Fibroblast of peridontal ligament (primary cell): Measurements from ENCODE around the gene ERFL.

Experiments
- DNase-seq: peaks from one replicate; pipeline ENCODE4 v3.0.0-alpha.2; 2010; ENCODE audit errors: extremely low read depth

Gene ERFL

DNA sequence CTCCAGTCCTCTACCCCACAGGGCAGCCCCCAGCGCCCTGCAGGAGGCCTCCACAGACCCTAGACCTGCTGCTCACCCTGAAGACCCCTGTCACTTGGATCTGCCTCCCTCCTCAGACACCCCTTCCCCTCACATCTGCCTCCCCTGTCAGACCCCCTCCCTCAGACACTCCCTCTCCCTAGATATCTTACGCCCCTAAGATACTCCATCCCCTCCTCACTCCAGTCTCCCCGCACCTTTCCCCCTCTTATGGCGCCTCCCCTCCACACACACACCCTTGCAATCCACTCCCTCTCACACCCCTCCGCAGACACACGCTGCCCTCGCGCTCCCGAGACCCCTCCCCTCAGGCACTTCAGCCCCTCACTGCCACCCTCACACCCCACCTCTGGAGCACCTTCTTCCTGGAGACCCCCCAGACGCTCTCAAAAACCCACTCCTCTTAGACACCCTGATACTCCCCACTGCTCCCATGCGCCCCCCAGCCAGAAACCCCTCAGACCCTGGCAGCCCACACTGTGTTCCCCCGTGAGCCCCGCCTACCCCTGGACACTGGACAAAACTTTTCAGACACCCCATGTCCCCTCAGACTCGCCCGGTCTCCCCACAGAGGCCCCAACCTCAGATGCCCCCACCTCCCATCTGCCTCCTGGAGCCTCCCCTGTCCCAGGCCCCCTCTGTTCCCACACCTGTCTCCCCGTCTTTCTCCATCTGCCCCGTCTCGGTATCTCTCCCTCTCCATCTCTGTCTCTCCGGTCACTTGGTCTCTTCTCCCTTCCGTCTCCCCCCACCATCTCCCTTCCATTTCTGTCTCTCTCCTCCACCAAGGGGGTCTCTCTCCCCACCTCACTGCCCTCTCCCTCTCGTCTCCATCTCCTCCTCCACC, 14.5 kb downstream of the ERFL start:
- DNase-seq: no peak

DNA sequence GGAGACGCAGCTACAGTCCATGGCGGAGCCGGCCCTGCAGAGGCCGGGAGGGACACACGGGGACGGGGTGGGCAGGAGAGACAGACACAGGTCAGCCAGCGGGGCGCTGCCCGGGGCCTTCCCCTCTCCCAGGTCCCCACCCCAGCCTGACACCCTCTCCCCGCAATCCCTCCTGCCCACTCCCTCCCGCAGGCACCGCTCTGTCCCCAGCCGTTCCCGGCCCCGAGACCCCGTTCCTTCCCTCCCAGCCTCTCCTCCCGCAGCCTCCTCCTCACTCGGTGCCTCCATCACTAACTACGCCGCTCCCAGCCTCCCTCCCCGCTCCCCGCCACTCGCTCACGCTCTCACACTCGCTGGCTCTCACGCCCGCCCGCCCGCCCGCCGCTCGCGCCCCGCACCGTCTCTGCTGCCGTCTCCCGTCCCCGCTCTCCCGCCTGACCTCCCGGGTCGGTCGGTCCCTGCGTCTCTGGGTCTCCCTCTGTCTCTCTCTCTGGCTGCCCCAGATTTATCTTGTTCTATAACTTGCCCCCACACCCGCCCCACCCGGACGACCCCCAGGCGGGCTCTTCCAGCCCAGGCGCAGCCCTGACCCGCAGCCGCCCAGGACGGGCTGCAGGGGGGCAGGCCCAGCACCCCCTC, 15.2 kb downstream of the ERFL start:
- no peak for DNase-seq

DNA sequence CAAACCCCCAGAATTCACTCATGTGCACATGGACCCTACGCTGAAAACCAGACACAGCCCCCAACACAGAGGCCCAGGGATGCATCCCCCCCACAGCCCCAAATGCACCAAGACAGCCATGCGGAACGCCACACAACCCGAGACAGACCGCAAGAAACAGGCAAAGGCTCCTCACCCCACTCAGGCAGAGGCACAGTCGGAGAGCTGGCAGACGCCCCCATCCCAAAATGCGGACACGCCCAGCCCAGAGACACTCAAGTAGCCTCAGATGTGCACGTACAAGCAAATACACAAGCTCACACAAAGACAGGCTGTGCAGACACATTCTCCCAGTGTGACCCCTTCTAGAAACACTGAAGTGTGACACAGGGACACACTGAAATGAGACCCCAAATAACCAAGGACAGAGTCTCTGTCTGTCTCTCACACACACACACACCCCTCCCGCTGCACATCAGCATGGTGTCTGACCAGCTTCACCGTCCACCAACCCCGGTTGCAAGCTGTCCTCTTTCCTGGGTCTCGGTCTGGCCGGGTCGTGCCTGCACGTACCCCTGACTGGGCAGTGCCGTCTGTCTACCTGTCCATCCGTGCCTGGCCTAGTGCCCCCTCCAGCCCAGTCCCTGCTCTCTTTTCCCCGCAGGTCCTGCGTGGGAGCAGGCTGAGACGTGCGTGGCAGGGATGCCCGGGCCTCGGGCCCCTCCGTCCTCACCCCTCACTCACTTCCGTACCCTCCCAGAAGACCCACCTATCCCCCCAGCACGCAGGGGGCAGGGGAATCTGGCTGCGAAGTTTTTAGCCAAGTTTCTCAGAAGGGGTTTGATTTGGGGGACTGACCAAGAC, 16.1 kb downstream of the ERFL start:
- DNase-seq: no peak

DNA sequence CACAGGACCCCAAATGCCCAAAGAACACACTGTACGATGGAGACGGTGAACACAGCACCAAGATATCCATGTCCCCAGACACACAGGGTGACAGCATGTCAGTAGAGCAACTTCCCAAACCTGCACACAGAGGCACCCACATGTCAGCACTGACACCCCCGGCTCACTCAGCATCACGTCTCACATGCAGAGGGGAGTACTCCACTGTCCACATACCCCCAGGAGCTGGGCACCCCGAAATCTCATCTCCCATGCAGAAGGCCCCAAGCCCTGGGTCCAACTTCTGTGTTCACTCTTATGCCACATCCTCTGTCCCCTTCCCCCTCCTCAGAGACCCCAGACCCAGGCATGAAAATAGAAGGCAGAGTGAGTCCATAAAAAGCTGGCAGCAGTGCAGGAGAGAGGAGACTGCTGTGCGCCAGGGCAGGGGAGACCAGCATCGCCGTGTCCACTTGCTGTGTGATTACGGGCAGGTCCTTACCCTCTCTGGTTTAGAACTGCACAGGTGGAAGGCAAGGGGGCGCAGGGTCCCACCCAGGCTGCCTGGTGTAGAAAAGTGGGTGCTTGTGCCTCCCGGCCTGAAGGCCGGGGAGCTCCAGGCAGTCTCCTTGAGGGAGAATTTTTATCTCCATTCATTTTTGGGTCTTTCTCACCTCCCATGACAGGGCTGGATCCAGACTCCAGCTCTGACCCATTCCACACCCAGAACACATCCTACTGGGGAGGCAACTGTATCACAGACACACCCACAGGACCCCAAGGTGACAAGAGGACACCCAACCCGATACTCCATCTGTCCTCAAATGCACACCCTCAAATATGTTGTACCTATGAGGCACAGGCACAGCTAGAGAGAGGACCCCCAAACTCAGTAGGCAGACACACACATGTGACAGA, 17.0 kb downstream of the ERFL start:
- DNase-seq: no peak

DNA sequence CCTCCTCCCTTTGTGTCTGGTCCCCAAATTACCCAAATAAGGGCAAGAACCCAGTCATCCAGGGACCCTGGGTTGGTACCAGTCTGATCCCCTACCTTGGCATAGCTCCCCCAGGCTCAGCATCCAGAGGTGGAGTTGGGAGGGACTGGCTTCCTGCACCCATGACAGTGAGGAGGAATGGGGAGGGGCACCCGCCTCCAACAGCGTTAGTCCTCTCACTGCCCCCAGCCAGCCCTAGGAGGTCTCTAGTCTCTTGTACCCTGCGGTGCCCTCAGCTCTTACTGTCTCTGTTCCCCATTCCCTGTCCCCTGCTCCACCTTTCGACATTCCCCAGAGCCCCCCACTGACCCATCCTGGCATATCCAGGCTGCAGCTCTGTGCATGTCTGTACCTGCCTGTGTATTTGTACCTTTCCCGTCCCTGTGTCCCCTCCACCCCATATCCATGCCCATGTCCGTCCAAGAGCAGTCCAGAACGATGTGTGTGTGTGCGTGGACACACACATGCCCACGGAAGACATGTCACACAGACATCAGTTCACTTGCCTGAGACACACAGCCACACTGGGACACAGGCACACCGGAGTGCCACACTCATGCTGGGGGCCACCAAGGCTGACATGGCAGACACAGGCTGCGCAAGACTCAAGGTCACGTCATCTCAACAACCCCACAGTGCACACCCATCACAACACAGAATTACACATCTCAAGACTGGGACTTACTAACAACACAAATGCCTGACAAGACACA, 17.8 kb downstream of the ERFL start:
- DNase-seq: no peak

DNA sequence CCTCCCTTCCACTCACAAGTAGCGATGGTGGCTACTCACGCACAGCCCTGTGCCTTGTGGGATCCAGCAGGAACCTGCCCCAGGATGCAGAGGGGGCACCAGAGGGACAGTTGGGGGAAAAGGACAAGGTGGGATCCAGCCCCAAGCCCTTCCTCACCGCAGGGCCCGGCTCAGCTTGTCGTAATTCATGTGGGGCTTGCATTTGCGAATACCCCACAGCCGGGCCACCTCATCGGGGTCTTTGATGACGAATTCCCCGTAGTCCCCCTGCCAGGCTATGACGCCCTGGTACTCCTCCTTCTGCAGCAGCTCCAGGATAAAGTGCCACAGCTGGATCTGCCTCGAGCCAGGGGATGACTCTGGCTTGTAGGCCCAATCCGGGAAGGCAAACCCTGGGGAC, 18.5 kb downstream of the ERFL start:
- no peak for DNase-seq

DNA sequence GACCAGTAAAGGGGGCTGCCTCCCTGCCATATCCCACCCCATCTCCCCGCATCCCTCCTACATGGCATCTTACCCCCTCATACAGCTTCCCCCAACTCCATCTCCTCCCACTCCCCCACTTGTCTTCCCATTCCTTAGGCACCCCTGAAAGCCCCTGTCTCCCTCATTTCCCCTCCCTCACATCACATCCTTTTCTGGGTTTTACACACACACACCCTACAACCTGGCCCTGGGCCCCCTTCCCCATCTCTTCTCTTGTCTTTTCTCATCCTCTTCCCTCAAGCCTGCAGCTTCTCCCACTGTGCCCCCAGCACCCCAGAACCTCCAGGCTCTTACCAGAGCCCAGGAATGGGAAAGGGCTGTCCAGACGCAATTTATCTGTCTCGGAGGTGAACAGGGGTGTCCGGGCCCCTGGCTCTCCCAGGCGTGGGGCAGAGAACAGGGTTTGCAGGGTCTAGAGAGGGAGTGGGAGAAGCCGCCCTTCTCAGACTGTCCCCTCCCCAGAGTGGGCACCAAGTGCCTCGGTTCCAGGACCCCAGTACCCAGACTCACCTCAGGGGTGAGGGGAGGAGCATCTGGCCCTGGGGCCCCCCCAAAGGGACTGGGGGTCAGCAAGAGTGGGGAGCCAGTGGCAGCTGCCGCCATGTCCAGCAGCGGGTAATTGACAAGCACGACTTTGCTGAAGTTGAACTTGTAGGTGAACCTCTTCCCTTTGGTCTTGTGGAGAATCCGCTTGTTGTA, 19.4 kb downstream of the ERFL start:
- no peak for DNase-seq

DNA sequence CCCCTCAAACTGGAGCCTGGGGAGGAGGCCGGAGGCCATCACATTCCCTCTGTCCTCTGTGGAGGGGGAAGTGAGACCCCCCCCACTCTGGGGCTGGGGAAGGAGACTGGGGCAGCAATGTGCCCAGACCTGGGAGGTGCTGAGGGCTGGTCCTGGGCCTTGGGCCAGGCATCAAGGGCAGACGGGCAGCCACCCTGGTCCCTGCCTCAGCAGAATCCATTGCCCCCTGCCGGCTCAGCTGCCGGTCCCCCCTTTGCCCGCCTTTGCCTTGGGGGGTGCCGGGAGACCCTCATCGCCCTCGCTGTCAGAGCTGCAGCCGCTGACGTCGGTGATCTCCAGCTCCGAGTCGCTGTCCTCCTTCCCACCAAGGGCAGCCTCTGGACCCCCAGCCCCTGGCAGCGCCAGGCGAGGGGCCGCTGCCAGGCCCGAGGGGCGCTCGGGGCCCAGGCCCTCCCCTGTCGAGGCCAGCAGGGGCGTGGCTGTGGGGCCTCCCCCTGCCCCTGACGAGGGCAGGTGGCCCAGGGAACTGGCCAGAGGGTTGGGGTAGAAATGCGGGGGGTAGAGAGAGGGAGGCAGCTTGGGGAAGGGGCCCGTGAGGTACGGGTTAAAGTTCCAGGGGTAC, 20.1 kb downstream of the ERFL start:
- DNase-seq: no peak

DNA sequence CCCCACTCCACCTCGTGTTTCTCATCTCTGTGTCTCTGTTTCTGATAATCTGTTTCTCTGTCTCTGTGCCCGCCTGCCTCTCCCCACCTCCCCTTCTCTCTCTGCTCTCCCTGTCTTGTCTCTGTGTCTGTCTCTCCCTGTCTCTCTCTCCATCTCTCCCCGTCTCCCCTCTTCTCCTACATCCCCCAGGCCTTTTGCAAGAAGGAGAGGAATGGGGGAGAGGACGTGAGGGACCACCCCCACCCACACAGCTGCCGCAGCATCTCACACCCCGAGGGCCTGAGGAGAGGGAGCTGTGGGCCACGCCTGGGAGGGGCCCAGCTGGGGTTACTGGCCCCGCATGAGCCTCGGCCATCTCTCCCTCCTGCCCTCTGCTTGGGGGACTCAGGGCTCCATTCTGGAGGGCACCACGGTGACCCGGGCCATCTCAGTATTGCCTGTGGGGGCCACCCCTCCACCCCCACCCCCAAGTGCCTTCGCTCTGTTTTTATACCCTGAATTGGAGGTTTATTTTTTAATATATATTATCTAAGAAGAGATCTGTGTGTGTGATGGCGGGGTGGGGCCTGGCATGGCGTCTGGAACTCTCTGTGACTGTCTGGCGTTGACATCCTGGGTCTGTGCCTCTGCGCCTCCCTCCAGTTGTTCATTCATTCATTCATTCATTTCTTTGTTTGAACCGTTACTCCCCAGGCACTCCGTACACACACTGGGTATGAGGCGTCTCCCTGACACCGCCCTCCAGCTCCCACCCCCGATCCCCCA, 21.2 kb downstream of the ERFL start:
- no peak for DNase-seq

DNA sequence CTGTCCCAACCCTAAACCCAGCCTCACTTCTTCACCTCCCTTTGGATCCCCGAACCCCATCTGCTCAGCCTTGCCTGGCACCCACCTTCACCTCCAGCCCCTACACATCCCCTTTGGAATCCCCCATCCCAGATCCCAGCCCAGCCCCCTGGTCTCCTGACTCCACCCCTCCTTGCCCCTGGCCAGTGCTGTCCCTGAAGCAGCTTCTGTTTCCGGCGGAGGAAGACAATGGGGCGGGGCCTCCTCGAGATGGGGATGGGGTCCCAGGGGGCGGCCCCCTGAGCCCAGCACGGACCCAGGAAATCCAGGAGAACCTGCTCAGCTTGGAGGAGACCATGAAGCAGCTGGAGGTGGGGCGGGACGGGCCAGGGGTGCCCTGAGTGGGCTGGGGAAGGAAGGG, 22.0 kb downstream of the ERFL start:
- no peak for DNase-seq

DNA sequence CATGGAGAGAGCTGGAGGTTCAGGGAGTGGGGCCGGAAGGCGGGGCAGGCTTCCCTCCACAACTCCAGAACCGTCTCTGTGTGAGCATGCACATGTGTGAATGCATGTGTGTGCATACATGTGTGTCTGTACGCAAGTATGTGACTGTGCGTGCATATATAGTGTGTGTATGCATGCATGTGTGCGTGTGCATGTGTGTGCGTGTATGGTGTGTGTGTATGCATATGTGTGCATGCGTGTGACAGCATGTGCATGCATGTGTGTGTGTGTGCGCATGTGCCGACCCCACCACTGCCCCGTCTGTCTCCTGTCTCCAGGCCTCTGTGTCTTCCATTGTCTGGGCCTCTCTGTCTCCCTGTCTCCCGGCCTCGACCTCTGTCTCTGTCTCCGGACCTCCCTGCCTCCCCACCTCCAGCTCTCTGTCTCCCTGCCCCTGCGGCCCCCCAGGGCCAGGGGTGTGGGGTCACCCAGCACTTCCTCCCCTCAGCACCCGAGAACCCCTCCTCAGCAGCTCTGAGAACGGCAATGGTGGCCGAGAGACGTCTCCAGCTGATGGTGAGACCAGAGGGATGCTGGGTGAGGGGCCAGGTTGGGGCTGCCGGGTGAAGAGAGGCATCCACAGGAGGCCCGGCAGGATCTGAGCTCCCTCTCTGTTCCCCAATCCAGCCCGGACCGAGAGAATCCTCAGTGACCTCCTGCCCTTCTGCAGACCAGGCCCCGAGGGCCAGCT, 22.8 kb downstream of the ERFL start:
- no peak for DNase-seq

DNA sequence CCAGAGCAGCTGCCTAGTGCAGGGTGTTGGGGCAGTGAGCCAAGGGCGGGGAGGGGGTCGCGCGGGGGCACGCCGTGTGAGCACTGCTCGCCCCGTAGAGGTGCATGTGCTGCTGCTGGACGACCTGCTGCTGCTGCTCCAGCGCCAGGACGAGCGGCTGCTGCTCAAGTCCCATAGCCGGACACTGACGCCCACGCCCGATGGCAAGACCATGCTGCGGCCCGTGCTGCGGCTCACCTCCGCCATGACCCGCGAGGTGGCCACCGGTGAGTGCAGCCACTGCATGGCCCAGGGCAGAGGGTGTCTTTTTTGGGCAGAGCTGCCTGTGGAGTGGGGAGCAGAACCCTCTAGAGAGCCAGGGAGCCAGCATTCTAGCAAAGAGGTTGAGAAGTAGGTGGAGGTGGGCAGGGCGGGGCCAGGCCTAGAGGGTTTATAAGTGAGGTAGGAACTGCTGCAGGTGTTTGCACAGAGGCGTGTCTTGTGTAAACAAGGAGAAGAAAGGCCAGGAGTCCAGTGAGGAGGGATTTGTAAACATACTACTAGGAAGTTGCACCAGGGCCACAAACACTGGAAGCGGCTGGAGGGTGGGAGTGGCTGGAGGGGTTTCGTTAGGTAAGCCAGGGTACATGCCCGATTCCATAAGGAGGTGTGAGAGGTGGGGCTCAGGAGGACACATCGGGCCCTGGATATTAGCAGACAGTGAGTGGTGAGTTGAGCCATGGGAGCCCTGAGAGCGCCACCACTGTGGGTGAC, 24.0 kb downstream of the ERFL start:
- DNase-seq: no peak

DNA sequence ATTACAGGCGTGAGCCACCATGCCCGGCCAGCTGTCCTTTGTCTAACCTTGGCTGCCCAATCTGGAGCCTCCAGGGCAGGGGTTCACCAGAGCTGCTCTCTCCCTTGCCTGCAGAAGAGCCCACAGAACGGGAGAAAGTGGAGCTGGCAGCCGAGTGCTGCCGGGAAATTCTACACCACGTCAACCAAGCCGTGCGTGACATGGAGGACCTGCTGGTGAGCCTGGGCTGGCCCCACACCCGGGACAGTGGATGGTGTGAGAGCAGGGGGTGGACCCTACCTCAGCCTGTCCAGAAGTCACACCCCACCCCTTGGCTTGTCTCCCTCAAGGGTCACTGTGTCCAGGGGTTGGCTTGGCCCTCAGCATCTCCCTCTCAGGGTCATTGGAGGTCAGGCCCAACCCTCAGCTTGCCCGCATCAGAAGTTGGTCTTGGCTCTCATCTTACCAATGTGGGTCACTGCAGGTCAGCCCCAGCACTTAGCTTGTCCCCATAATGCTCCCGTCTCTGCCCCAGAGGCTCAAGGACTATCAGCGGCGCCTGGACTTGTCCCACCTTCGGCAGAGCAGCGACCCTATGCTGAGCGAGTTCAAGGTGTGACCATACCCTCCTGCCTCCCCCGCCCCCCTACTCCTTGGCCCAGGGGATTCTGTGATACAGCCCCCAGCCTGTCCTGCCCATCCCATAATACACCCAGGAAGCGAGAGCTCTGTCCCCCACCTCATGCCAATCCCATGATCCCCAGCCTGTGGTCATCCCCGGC, 24.9 kb downstream of the ERFL start:
- no peak for DNase-seq

DNA sequence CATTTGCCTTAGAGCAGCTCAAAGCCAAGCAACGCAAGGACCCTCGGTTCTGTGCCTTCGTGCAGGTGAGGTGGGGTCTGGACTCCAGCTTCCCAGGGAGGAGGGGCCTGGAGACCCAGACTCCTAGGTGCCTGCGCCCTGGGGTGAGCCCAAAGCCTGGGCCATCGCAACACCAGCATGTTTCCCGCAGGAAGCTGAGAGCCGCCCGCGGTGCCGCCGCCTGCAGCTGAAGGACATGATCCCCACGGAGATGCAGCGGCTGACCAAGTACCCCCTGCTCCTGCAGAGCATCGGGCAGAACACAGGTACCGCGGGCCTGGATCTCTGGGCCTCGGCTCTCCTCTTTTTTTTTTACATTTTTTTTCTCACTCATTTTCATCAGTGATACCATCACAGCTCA, 25.7 kb downstream of the ERFL start:
- no peak for DNase-seq

DNA sequence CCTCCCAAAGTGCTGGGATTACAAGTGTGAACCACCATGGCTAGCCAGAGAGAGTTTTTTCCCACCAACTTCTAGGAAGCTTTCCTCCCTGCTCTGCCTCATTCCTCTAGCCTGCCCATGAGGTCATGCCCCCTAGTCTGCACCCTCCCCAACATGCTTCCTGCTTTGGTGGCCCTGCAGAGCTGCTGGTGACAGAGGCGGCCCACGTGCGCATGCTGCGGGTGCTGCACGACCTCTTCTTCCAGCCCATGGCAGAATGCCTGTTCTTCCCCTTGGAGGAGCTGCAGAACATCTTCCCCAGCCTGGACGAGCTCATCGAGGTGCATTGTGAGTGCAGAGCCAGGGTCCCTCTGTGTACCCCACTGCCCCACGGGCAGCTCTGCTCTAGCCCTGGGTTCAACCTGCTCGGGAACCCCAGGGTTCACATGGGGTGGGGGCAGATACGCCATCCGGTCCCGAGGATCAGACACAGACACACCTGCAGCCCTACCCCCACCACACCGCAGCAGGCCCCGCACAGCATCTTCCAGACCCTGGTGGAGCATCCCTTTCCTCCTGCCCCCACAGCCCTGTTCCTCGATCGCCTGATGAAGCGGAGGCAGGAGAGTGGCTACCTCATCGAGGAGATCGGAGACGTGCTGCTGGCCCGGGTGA, 26.4 kb downstream of the ERFL start:
- DNase-seq: no peak

DNA sequence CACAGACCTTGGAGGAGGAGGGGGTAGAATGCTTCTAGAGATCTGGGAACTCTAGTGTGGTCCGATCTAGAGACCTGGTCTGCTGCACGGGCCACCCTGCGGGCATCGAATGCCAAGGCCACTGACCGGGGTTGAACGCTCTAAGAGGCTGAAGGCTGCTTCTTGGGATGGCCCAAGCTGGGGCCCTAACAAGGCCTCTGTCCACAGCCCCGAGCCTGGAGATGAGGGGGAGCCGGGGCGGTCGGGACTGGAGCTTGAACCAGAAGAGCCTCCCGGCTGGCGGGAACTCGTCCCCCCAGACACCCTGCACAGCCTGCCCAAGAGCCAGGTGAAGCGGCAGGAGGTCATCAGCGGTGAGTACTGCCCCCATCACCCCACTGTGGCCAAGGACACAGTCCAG, 30.0 kb downstream of the ERFL start:
- DNase-seq: no peak
